GM21737 (cell line): Measurements from ENCODE around the gene SAMD3.
"Not testable (repeated sequence)": the region's sequence is repeated elsewhere in the genome, so short reads cannot be mapped to it uniquely, and the experiment has no call there.

ENCODE experiments used
- ATAC-seq: cut with Tn5 transposase; IDR thresholded peaks from one replicate; pipeline ENCODE4 v1.9.1; 2021; ENCODE audit warnings: mild to moderate bottlenecking, moderate library complexity; ENCODE audit not compliant: unreplicated experiment

The SAMD3 gene

DNA sequence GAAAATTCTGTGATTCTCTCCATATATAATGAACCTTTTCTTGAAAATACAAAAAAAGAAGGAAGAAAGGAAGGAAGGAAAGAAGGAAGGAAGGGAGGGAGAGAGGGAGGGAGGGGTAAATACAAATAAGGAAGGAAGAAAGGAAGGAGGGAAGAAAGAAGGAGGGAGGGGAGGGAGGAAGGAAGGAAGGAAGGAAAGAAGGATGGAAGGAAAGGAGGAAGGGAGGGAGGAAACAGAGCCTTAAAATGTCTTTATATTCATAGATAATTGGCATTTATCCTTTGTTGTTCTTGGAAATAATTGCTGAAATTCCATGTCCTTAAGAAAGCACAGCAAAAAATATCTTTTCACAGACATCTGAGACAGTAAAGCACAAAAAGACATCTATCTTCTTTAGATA, 40.3 kb downstream of the SAMD3 start:
- no peak for ATAC-seq

DNA sequence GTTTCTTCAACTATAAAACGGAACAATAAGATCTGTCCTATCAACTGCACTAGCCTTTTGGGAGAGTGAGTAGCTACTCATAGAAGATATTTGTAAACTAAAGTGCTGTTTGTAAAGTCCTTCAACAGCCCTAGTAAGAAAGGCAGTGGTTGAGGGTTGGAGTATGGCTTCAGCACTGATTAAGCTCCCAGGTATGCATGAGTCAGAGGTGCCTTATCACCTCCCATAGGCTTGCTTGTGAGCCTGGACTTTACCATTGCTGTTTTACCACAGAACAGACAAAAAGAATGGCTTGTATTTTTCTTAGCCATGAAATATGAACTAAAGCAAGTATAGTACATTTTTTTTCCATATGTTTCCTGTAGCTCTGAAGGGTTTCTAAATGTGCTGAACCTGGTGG, 44.1 kb downstream of the SAMD3 start:
- no peak for ATAC-seq

DNA sequence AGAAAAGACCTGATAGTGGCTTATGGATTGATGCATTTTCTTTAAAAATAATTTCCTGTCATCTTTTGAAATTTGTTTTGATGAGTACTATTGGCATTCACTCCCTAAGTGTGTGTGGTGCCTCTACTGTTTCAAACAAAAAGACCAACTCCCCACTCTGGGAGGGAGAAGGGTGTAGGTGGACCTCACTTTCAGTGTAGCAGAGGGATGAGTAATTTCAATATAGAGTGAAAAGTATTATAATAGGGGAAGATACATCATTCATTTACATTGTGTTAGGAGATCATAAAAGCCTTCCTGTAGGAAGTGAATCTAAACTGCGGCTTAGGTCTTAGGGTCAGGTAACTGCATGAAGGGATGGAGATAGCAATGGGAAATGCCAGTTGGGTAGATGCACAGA, 46.4 kb downstream of the SAMD3 start:
- ATAC-seq: no peak

DNA sequence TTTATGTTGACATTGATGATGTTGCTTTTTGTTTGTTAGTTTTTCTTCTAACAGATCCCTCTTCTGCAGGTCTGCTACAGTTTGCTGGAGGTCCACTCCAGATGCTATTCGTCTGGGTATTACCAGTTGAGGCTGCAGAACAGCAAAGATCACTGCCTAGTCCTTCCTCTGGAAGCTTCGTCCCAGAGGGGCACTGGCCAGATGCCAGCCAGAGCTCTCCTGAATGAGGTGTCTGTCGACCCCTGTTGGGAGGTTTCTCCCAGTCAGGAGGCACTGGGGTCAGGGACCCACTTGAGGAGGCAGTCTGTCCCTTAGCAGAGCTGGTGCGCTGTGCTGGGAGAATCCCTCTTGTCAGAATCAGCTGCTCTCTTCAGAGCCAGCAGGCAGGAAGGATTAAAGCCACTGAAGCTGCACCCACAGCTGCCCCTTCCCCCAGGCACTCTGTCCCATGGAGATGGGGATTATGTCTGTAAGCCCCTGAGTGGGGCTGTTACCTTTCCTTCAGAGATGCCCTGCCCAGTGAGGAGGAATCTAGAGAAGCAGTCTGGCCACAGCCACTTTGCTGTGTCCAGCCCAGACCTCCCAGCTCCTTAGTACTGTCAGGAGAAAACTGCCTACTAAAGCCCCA, 49.3 kb downstream of the SAMD3 start:
- not testable (repeated sequence) for ATAC-seq

DNA sequence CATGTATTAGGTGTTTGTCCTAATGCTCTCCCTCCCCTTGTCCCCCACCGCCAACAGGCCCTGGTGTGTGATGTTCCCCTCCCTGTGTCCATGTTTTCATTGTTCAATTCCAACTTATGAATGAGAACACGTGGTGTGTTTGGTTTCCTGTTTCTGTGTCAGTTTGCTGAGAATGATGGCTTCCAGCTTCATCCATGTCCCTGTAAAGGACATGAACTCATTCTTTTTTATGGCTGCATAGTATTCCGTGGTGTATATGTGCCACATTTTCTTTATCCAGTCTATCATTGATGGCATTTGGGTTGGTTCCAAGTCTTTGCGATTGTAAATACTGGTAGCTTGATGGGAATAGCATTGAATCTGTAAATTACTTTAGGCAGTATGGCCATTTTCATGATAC, 52.6 kb downstream of the SAMD3 start:
- ATAC-seq: not testable (repeated sequence)

DNA sequence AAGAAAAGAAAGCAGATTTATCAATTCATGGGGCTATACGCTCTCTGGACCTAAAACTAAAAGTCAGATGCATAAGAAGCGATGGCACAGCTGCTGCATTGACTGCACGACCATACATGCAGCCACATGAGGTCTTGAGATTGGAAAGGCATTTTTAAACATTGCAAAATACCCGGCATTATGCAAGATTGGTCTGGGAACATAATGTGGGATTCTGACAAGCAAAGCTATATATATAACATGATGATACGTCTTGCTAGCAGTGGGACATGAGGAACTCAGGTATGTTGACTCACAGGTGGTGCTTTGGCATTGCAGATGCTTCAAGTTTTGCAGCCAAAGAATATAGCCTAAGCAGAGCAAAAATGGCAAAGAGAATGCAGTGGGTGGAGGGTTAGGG, 55.1 kb downstream of the SAMD3 start:
- no peak for ATAC-seq

DNA sequence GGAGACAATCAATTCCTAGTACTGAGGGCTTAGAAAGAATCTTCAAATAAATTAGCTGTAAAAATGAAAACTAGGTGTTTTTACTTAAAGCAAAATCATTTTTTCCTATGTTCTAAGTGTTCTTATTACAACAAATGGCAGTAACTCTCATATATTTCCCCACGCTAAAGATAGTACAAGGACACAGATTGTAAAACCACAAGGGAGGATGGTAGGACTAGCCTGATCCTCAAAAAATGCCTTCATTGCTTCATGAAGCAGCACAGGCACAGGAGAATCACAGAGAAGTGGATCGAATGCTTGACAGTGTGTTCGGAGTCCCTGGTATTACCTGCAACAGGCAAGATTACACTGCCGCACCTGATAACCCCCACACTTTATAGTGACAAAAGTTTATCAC, 58.5 kb downstream of the SAMD3 start:
- ATAC-seq: no peak

DNA sequence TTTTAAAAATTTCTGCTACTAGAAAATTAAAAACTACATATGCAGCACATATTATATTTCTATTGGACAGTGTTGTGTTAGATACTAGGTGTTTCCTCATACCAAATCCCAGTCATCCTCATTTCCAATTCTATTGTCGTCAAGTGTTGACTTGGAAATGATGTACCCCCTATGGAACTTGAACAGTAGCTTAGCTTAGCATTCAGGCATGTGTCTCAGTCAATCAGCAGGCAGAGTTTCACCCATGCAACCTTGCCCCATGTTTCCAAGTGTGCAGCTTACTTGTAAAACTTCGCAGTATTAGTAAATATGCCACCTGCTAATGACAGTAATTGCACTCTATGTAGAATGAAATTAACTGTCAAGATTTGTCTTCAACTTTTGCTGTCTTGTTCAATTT, 59.5 kb downstream of the SAMD3 start:
- no peak for ATAC-seq

DNA sequence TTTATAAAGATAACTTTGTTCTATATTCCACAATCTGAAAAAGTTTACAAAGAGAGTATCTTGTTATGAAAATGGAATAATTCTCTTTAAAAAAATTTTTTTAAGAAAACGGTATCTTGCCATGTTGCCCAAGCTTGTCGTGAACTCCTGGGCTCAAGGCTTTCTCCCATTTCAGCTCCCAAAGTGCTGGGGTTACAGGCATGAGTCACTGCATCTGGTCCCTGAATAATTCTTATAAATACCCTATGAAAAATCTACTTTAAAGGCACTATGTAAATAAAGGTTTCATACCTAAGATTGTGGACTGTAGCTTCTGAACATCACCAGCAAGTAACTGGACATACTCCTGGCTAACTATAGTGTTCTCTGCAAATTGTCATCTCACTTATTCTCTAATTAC, 60.3 kb downstream of the SAMD3 start:
- no peak for ATAC-seq

DNA sequence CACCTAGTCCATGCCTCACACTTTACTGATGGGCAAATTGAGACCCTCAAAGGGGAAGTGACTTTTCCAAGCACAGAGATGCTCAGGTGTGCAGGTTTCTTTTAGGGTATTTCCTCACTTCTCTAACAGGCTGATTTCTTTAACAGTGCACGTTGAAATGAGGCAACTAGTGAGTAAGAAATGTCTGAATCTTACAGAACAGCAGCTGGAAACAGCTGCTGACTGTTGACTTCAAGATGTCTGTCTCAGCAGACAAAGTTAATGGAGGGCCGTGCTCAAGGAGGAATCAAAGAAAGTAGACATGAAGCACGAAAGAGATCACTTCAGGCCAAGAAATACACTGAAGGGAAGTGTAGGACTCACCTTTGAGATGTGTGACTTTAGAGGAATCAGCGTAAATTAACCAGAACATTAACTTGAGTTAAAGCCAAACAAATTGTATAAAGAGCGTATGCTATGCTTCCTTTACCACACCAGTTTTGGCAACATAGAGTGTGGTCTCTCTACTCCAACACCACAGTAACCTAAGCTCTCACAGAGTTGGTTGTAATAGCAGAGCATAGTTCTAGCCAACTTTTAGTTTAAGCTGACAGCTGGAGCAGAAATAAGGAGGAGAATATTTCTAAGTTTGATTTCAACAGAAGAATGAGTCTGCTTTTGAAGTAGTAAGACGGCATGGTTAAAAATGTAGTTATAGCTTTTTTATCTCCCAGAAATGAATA, 60.9 kb downstream of the SAMD3 start:
- no peak for ATAC-seq

DNA sequence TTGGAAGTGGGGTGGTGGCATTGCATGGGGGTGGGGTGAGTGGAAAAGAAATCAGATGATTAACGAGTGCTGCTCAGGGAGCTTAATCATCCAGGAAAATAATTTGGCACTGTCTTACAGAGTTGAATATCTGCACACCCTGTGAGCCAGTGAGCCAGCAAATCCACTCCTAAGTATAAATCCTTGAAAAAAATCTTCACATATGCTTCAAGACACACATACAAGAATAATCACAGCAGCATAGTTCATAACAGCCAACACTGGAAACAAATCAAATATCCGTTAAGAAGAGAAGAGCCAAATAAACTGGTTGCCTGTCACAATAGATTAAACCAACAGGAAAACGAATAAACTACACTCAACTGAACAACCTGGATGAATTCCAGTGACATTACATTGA, 62.8 kb downstream of the SAMD3 start:
- no peak for ATAC-seq

DNA sequence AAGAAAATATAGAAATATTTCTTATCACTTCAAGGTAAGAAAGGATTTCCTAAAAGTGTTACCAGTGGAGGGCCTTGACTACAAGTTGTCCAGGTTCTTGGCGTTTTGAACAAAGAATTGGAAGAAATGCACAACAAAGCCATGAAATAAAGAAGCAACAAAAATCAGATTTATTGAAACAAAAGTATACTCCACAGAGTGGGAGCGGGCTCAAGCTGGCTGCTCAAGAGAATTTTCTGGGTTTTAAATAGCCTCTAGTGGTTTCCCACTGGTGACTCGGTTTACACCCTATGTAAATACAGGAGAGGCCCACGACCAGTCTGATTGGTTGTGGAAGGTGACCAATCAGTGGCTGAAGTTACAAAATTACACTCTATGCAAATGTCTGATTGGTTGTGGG, 64.2 kb downstream of the SAMD3 start:
- no peak for ATAC-seq

DNA sequence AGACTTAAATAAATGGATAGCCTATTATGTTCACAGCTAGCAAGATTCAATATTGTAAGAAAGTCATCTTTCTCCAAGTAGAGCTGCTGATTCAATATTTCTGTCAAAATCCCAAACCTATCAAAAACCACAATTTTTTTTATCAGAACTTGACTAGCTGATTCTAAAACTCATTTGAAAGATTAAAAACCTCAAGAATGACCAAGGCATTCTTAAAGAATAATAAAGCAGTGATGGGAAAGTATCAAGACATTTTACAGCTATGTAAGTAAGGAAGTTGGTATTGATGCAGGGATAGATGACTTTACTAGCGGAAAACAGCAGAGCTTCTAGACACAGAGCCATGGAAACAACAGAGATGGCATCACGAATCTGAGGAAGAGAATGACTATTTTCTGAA, 64.7 kb downstream of the SAMD3 start:
- ATAC-seq: no peak

DNA sequence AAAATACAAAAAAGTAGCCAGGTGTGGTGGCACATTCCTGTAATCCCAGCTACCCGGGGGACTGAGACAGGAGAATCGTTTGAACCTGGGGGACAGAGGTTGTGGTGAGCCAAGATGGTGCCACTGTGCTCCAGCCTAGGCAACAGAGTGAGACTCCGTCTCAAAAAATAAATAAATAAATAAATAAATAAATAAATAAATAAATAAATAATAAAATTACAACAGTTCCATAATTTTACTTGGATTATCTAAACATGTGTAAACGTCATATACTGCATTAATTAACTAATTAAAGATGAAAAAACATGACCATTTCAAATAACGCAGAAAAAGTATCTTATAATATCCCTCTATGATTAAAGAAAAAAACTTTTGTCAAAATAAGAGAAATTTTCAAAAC, 65.8 kb downstream of the SAMD3 start:
- ATAC-seq: no peak

DNA sequence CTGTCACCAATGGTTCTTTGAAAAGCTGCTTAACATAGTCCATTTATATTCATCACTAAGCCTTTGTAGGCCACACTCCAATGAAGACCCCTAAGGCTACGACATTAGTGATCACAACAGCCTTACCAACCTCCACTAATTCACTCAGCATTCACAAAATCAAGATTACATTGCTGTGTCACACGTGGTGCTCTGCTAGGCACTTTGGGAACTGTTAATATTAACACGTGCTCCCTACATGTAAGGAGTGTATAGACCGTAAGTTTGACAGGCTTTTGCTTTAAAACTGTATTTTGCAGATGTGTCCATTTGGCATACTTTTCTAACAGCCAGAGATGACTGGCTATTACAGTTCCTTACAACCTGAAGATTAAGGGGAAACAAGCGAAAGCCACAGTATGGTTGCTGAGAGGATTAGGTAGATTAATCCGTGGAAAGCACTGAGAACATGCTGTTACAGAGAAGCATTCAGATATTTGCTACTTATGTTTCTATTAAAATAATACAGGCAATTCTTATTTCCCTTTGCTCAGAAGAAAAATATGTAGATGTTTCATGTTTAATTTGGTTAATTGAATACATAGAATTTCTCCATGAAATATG, 69.7 kb downstream of the SAMD3 start:
- no peak for ATAC-seq

DNA sequence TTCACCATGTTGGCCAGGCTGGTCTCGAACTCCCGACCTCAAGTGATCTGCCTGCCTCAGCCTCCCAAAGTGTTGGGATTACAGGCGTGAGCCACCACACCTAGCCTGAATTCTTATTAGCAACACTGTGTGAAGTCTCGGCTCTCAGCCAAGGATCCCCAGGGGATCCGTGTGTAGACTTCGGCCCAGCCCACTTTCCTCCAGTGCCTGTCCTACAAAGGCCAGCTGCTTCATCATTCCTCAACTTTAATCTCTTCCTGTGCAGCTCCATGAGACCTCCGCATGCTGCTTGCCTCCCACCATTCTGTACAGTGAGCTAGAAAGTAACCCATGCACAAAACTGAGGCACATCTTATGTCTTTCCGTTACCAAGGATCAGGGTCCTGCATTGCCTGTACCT, 71.8 kb downstream of the SAMD3 start:
- no peak for ATAC-seq

DNA sequence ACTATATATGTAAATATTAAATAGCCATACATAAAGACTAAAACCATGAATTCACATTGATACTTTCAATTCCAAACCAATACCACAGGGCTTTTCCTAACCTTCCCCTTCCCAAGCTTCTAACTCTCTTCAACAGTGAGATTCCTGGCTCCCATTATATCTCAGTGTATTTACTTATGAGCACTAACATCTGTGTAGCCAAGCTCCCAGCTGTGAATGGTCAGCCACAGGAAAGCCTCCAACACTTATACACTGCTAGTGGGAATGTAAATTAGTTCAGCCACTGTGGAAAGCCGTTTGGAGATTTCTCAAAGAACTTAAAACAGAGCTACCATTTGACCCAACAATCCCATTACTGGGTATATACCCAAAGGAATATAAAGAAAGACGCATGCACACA, 73.7 kb downstream of the SAMD3 start:
- ATAC-seq: not testable (repeated sequence)

DNA sequence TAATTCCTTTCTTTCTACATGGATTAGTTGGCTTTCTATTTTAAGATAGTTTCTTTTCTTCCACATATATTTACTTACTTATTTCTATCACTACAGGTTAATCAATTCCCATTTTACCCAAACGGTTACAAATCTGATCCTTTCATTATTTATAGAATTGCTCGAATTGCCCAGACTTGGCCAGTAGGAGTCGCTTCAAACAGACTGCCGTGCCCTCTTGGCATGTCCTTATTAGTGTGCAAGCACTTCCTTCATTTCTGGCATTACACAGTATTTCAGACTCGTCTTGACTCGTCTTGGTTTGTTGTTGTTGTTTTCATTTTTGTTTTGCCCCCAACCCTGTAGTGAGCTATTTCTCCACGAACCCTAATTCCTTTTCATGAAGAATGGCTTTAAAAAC, 74.6 kb downstream of the SAMD3 start:
- no peak for ATAC-seq

DNA sequence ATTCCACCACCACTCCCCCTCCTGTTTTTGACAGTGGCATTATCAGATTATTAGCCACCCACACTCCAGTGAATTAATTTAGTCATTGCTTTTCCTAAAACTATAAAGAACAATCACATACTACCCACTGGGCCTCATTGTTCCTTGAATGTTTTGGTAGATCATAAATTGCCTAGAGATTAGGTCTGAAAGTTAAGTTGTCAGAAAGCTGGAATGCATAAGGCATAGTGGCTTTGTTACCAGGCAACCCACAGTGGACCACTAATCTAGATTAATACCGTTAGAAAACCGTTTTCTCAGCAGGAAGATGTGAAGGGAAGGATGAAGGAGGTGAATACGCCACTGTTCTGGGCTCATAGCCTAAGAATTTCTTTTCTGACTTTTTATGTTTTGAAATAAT, 75.6 kb downstream of the SAMD3 start:
- ATAC-seq: no peak

DNA sequence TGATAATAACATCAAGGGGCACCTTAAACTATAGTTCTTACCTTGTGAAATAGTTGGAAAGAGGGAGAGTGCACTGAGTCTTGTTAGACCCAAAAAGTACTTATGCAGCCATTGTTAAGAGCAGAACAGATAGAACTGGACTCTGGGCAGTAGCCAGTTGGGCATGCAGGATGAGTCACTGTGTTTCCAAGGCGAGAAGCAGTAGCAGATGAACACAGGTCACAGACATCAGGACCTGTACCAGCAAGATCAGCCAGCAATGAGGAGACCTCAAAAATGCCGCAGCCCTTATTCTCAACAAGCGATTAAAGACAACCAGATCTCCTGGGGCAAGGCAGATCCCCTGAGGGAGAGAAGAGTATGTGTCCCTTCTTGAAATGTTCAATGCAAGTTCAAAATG, 79.0 kb downstream of the SAMD3 start:
- ATAC-seq: no peak

DNA sequence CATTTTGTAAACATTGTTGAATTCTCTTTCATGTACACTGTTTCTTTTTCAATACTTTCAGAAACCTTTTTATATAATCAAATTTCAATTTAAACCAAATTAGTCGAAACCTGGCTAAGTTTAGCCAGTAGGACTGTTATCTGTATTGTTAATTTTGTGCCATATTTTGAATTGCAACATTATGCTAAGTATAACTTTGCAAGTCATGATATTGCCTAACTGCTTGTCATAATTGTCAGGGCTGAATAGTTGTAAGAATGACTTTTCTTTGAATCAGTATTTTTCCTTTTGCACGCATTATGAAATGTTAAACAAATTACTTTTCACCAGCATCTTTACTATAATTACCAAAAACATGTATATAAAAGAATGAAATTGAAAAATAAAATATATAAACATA, 82.7 kb downstream of the SAMD3 start:
- no peak for ATAC-seq

DNA sequence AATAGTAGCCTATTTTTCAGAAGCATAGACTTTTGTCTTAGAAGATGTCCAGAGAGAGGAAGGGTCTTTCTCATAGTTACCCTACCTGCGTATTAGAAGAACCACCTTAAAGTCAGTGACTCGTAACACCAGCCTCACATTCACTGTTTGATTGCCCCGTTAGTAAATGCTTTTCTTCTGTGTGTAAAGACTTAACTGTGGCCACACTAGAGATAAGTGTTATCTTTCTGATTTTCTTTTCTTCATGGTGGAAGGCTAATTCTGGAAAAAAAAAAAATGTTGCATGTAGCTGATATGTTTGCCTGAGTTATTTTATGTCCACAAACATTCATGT, 83.9 kb downstream of the SAMD3 start:
- no peak for ATAC-seq
